Fibroblast of pulmonary artery (primary cell): ENCODE measurements around the gene CLEC11A.

Experiments used
- DNase-seq: peaks from one replicate; pipeline ENCODE4 v3.0.0-alpha.2; 2010; ENCODE audit warnings: low read depth
- H3K4me3 ChIP-seq: replicated peaks from 2 replicates; pipeline ENCODE4 v1.5.1; 2011; ENCODE audit warnings: low read depth, mild to moderate bottlenecking, control low read depth, low read length, moderate library complexity
- TF ChIP-seq, protein P1 (sequence below): IDR thresholded peaks from 2 replicates; pipeline ENCODE4 v1.5.1; 2011; ENCODE audit warnings: mild to moderate bottlenecking, control low read depth, low read length, inconsistent platforms; ENCODE audit errors: missing control alignments

The CLEC11A gene

DNA sequence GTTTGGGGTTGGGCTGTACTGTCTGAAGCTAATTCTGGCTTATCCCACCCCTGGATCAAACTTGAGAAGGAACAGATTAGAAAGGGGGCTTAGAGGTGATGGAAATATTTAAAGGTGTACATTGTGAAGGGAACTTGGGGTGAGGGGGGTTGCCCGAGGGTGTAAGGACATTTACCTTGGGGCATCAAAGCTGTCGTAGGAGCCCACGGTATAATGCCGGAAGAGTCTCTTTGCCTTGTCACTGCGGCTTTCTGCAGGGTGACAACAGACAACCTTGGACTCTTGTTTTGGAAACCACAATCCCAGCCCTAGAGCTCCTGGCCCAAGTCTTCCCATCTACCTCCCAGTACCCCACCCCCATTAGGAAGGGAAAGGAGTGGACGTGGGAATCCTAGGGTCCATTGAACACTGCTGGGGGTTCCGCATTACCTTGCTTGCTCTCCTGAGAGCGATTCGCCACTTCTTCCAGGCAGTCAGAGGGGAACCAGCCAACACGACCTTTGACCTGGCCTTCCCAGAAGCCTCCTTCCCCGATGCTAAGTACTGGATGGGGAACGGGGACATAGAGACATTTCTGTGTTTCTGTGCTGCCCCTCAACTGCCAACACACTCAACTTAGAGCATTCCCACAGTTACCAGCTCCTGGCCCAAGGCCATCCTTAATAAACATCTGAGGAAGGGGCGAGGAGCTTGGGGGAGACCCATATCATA, 25.6 kb upstream of the CLEC11A start:
- no peak overlapping the region for H3K4me3 ChIP-seq
- TF ChIP-seq, protein P1, sequence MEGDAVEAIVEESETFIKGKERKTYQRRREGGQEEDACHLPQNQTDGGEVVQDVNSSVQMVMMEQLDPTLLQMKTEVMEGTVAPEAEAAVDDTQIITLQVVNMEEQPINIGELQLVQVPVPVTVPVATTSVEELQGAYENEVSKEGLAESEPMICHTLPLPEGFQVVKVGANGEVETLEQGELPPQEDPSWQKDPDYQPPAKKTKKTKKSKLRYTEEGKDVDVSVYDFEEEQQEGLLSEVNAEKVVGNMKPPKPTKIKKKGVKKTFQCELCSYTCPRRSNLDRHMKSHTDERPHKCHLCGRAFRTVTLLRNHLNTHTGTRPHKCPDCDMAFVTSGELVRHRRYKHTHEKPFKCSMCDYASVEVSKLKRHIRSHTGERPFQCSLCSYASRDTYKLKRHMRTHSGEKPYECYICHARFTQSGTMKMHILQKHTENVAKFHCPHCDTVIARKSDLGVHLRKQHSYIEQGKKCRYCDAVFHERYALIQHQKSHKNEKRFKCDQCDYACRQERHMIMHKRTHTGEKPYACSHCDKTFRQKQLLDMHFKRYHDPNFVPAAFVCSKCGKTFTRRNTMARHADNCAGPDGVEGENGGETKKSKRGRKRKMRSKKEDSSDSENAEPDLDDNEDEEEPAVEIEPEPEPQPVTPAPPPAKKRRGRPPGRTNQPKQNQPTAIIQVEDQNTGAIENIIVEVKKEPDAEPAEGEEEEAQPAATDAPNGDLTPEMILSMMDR, result no peak
- DNase-seq, result no peak

DNA sequence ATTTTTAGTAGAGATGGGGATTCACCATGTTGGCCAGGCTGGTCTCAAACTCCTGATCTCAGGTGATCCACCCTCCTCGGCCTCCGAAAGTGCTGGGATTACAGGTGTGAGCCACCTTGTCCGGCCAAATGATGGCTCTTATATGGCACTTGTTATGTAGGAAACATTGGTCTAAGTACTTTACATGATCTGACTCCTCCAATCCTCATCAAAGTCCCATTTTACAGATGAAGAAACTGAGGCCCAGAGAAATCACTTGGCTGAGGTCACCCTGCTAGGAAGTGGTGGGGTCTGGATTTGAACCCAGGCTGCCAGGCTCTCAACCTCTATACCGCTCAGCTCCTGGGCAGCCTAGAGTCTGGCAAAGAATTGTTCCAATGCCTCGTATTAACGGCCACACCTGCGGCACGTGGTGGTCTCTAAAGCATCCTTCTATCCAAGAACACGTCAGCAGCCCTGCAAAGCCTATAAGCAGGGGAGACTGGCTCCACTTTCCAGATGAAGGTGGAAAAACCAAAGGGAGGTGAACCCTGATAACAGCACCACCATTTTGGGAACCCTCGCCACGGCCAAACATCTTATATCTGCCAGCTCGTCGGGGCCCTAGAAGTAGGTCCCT, 21.7 kb upstream of the CLEC11A start:
- no peak for DNase-seq
- TF ChIP-seq, protein P1, result no peak
- no peak overlapping the region for H3K4me3 ChIP-seq

DNA sequence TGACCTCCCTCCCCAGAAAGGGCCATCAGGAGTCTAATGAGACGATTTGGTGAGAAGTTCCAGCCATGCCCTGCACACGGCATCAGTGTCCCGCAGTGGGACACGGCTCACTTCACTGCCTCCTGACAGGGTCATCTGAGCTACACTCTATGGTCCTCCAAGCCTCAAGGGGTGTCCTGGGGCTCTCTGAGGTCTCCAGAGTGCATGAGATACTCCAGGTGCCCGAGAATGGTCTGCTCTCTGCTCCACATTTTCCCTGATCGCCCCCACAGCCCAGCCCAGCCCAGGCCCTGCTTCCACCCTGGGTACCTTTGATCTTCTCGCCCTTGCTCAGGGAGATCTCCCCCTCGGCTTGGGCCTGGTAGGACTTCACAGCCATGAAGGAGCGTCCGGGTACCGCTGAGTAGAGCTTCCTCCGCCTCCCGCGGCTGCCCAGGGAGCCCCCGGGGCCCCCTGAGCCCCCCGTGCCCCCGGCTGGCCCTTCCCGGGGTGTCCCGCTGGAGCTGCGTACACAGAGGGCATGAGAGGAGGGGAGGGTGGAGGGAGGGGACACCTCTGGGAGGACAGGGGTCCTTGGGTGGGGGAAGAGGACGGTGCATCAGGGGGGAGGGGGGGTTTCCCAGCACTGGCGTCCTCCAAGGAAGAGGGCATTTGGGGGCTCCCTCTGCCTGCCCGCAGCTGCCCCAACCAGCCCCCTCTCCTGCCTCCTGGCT, 20.9 kb upstream of the CLEC11A start:
- no peak for DNase-seq
- TF ChIP-seq, protein P1, result no peak
- no peak overlapping the region for H3K4me3 ChIP-seq

DNA sequence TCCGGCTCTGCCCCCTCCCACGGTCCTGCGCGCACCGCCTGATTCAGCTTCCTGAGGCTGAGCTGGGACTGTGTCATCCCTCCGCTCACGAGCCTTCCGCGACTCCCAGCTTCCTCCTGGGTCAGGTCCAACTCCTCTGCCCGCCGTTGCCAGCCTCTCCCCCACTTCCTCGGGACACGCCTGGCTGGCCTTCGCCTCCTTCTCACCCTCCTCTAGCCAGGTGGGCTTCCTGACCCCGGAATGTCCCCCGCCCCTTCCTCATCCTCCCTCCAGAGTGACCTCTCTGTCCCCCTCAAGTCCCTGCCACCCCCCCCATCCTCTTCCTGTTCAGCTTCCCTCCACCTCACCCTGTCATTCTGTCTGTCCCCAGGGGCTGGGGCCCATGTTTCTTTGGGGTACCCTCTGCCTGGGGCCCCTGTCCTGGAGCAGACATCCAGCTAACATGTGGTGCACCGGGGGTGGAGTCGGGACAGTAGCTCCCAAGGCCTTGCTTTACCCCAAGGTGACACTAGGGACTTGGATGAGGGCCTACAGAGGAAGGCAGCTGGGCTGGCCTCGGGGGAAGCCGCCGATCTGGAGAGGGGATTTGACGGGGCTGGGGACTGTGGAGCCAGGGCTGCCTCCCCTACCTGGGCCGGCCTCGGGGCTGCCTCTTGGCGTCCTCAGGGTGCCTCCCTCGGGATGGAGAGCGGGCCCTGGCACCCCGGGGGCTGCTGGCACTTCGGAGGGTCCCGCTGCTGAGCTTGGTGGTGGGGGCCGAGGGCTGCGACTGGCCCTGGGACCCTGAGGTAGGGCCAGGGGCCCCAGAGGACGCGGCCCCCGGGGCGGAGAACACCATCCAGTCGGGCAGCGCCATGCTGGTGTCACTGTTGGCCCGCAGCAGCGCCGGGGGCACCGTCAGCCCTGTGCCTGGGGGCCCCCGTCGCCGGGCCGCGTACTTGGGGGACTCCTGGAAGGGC, 20.0 kb upstream of the CLEC11A start:
- DNase-seq, result peak; percentile 42
- TF ChIP-seq, protein P1, result no peak
- no peak overlapping the region for H3K4me3 ChIP-seq

DNA sequence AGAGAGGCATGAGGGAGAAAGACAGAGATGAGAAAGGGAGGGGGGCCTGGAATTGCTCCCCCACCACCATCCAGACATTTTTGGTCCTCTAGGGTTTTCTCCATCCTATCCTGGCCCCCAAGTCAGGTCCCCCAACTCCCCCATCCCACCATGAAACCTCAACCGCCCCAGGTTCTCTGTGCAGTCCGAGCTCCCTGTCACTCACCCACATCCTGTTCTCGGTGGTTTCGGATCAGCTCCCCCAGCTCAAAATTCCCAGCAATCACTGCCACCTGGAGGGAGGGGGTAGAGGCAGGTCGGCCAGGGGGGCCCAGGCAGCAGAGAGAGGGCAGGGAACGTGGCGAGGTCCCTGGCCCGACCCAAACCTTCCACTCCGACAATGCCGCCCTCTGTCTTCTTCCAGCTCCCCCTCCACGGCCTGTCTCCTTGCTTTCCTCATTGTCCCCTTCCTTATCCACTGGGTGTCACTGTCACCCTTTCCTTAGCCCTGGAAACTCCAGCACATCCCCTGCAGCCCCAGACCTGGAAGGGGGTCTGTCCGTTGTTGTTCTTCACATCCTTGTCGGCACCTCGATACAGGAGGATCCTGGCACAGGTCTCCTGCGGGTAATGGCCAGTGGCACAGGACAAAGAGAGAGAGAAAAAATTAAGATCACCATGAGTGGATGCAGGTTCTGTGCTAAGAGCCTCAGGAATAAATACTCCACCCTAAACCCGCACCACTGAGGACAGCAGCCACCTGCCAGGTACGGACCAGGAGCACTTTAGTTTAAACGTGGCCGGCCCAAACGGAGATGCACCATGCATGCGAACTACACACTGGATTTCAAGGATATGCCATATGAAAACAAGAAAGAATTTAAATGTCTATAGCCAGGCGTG, 19.0 kb upstream of the CLEC11A start:
- no peak for DNase-seq
- no peak overlapping the region for H3K4me3 ChIP-seq
- TF ChIP-seq, protein P1, result peak; percentile 11
